Amniotic stem cell (primary cell): ENCODE data around the gene MYEOV.

Experiments
- DNase-seq: peaks from one replicate; lab custom pipeline; 2025; lab: John Stamatoyannopoulos, UW

Gene MYEOV

DNA sequence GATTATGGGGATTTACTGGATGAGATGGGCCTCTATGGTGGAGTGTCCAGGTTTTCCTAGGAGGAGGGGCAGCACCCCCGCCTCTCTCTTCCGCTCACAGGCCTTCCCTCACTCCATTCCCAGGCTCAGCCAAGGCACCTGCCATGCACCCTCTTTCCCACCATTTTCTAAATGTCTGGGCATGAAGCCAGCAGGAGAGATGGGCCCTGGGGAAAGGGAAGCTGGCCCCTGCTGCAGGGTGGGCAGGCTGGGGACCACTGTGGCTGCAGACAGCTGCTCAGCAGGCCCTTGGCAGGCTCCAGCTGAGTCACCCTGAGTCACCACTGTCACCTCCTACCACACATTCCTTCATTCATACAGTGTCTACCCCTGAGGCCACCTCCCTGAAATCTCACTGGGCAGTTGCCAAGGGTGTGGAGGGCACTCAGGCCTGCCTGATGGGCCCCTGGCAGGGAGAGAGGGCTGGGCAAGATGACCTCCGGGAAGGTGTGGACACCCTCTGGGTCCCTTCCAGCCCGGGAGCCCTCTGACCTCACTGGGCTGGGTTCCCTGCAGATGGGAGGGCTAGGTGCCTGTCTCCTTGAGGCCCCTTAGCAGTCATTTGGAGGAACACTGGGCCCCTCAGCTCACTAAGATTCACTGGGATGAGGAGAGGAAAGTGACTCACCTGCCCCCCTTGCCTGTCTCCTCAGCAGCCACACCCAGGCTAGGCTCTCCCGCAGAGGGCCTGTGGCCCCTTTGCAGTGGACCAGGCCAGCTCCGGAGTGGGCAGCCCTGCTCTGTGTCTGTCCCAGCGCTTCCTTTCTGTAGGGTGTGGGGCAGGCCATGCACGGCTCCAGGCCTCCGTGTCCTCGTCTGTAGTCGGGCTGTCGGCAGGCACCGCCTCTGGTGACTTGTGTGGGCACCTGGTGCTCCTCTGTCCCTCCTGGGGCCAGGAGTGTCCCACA is 7.8 kb downstream of the MYEOV start:
- DNase-seq, result no peak

DNA sequence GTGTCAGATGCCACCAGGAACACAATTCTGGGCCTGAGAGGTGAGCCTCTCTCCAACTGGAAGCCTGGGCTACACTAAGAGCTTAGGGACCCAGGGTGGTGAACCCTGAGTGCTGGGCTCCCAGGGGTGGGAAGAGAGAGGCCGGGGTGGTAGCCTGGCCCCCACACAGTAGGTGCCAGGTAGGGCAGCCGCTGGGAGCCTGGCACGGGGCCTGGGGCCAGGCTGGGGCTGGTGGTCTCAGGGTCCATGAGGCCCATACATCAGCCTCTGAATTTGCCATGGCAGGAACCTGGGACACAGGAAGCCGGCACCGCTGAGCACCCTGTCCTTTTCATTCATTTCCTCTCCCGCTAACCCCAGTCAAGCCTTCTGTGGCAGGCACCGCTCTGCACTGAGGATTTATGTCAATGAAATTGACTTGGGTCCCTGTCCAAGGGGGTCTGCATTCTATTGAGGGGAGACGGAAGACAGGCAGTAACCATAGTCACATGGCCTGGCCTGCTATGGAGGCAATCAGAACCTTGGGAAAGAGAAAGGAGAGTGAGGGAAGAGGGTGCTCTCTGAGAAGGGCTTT is 8.6 kb downstream of the MYEOV start:
- DNase-seq, result no peak

DNA sequence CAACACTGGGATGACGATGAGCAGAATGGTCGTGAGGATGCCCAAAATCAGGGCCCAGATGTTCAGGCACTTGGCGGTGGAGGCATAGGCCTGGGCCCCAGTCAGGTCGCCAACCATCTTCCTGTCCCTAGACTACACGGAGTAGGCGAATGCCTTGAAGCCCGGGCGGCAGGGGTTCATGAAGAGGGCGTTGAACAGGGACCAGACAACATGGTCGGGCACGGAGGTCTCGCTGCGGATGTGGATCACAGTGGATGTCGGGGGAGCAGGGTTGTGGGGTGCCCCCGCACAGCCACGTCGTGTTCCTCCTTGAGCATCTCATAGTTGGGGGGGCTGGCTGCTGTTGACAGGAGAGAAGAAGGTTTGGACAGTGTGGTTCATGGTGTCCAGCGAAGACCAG is 9.5 kb downstream of the MYEOV start:
- no peak for DNase-seq

DNA sequence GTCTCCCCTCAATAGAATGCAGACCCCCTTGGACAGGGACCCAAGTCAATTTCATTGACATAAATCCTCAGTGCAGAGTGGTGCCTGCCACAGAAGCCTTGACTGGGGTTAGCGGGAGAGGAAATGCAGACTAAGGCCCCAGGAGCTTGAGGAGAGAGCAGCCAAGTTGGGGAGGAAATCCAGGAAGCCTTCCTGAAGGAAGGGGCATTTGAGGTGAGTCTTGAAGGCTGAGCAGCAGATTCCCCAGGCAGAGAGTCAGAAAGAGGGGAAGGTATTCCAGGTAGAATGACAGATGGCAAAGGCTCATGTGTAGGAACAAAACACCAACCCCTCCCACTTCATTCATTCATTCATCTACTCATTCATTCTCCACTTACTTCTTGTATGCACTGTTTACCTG is 10.3 kb downstream of the MYEOV start:
- no peak for DNase-seq

DNA sequence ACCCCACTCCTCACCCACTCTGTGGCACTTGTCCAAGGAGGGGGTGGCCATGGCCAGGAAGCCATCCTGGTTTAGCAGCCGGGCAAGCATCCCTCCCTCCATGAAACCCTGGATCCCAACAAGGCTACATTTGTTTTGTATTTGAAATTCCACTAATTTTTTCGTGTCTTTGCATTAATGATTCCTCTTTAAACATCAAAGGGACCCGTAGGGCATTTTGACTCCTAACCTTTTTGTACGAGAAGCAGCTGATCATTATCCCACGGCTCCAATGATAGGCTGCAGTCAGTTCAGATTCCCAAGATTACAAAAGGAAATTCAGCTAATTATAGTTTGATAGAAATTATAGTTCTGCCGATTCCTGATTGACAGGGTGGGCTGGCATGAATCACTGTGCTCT is 10.7 kb downstream of the MYEOV start:
- no peak for DNase-seq

DNA sequence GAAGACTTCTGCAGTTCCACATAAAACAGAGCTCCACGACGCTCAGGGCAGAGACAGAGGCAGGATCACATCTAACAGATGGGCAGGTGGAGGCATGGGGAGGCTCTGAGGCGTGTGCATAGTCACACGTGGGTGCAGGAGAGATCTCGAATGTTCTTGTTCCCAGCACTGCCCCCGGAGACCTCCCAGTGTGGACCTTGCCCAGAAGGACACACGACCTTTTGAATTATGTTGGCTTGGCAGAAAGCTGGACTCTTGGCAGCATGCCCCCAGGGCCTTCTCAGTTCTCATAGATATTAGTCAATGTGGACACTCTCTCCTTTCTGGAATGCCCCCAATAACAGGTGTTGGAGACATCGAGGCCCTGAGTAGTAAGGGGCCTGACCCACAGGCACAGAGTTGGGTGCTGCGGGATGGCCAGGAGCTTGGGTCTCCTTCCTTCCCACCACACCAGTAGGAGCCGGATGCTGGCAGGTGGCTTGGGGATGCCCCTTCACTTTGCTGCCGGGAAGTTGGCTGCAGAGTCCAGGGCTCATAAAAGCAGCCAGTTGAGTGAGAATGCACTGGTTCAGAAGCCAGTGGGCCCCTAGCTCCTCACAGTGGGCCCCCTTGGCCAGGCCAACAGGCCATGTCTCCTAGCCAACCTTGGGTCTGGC is 12.1 kb downstream of the MYEOV start:
- DNase-seq, result no peak

DNA sequence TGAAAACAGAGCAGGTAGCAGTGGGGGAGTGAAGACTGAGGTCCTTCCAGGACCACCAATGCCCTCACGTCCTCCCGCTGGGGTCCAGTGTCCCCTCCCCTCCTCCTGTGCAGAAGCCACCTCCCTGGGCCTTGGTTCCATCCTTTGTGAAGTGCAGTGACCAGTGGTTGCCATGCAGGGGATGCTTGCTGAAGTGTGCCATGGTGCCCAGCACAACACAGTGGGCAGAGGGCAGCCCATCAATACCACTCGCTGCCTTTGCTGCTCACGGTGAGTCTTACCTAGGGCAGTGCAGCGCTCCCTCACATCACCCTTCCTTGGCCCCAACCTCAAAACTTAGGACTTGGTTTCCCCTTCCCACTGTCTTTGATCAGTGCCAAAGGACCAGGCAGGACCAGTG is 12.9 kb downstream of the MYEOV start:
- DNase-seq, result no peak

DNA sequence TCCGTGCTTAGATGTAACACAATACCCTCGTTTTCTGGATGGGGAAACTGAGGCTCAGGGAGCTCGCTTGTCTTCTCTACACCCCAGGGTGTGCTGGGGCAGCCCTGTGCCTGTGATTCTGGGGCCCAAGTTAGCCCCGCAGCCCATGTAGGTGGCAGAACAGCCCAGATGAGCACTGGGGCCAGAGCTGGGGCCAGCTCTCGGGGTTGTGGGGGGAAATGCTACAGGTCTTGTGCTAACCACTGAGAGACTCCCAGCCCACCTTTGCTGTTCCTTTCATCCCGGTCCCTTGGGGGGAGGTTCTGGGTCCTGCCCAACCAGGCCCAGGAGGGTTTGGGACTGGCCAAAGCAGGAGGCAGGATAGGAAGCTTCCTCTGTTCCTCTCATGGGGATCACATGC is 13.5 kb downstream of the MYEOV start:
- DNase-seq, result no peak

DNA sequence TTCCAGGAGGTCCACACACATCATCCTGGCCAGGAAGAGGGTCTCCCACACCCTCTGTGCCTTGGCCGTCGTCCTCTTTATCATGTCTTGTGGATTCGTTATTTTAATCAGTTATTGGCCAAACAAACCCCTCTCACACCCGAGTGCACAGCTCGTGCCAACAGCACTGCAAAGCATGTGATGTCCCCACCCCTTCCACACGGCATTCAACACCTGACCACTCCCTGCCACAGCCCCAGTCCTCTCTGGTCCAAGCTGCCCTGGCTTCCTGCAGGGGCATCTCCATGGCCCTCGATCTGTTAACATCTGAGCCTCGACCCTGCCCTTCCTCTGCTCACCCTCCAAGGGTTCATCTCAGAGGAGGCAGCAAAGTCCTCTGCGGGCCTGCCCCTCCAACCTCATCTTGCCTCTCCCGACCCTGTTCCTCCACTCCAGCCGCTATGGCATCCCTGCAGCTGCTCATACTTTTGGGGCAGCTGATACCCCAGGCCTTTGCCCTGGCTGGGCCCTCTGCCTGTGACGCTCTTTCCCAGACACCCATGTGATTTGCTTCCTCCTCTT is 14.0 kb downstream of the MYEOV start:
- no peak for DNase-seq

DNA sequence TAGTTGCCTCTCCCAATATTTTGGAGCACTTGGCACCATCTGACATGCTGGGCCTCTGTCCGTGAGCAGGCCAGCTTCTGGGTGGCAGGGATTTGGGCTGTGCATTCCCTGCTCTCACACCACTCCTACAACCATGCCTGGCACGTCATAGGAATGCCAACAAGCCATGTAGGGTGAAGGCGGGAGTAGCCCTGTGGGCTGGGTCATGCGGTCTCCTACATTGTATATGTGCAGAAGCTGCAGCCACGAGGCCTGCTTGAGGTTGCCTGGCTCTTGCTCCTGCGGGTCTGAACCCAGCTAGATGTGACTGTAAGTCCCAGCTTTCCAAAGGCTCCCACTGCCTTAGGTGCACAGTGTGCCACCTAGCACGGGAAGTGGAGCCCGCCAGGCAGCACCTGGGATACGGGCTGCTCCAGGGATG is 14.5 kb downstream of the MYEOV start:
- DNase-seq, result no peak

DNA sequence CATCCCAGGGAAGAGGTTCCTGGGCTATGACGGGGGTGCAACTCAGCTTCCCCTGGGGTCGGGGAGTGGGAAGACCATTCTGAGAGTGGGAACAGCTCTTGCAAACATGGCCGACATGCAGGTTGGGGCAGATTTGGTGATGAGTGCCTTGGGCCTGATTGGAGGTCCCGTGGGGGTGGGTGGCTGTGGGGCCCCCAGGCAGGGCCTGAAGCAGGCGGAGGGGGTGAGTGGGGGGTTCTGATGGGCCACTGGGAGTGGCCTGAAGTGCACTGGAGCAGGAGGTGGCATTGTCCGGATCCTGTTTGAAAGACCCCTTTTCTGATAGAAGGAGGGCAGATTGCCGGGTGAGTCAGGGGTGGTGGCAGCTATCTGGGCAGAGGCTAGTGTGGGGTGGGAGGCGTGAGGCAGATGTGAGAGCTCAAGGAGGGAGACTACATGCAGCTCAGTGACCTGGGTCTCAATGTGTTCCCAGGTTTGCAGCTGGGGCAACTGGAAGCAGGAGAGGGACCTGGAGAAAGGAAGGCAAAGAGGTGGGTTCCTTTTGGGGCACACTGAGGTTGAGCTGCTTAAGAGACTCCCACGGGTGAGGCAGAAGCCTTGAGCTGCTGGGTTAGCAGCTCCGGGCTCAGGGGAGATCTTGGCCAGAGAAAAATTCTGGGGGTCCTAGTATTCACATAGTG is 15.1 kb downstream of the MYEOV start:
- no peak for DNase-seq

DNA sequence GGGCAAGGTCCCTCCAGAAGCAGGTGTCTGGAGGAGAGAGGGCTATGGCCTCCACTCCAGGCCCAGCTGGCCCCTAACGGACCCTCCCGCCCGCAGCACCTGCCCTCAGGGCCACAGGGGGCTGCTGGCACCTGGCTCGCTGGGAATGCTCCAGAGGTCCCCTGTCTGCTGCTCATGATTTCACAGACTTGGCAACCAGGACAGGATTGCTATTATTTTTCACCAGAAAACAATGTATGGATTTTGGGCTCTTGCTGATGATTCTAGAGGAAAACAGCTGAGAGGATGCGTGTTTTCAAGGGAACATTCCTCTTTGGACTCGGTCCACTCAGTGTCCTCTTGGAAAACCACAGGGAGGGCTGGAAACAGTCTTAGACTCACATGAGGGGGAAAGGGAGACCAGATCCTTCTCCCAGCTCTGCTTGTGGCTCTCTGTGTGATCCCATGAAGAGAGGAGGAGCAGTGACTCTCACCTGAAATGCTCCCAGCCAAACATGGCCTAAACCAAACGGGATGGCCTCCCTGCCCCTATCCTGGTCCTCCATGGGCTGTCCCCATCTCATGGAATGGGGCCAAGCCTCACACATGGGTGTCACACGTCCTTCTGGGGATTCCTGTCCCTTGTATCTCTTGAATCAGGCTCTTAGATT is 15.8 kb downstream of the MYEOV start:
- no peak for DNase-seq

DNA sequence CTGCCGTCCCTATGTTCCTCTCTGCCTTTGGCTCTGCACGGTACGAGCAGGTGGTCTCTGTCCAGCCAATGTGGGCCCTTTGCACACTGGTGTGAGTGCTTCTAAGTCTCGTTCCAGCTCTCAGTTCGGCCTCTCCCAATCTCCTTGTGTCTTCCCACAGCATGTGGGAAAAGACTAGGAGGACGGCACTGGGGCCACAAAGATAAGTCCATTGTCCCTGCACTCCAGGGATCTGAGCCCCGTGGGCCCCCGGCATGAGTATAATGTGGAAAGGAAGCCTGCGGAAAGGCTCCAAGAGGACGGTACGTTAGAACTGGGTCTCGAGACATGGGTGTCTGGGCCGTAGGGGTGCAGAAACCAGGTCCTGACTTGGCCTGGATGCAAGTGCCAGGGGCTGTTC is 16.4 kb downstream of the MYEOV start:
- DNase-seq, result no peak

DNA sequence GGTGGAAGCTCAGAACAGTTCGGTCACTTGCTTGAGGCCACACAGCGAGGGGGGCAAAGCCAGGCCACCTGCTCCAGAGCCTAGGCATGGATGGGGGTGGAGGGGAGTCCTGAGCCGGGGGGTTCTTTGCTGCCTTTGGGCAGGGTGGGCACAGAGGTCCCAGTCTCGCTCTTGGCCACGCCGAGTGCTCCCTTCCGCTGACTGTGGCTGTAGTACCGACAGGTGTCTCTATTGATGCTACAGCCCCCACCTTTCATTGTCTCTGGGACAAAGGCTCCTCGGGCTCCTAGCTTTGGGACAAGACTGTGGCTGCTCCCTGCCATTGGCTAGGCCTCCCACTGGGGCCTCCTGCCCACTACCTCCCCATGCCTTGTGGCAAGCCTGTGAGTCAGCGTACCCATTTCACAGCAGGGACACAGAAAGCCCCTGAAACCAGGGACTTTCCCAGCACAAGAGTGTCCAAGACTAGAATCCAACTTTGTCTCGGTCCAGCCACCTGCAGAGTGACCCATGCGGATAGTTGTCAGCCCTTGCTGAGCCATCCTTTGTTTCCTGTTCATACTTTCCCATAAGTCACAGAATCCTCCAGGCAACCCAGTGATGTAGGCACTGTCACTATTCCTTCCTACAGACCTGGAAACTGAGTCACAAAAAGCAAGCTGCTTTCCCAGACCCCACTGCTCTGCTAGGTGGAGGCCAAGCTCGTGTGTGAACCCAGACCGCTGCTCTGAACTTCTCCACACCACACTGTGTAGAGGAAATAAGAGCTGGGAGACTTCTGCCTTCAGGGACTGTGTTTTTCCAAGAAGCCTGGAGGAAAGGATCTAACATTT is 17.2 kb downstream of the MYEOV start:
- DNase-seq, result no peak

DNA sequence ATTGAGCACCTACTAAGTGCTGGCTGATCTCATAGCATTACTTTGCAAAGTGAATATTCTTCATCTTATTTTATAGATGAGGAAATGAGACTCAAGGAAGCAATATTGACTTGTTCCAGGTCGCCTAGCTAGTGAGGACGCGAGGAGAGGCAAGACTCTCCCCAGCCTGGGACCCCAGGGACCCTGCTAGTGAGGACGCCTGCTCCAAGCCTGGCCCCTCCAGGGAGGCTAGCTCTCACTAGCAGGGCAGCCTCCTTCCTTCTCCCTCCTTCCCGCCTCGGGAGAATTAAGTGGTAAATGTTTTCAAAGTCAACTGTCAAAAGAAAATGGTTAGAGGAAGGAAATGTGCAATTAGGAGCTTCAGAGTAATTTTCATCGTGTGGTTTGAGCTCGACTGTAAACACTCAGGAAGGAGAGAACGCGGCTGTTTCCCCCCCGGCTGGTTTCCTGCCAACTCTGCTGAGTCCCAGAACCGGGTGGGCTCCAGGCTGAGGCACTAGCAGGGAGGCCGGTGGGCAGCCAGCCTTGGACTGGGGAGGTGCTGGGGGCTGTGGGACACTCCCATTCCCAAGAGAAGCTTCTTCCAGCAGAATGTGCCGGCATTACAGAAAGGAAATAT is 17.9 kb downstream of the MYEOV start:
- no peak for DNase-seq

DNA sequence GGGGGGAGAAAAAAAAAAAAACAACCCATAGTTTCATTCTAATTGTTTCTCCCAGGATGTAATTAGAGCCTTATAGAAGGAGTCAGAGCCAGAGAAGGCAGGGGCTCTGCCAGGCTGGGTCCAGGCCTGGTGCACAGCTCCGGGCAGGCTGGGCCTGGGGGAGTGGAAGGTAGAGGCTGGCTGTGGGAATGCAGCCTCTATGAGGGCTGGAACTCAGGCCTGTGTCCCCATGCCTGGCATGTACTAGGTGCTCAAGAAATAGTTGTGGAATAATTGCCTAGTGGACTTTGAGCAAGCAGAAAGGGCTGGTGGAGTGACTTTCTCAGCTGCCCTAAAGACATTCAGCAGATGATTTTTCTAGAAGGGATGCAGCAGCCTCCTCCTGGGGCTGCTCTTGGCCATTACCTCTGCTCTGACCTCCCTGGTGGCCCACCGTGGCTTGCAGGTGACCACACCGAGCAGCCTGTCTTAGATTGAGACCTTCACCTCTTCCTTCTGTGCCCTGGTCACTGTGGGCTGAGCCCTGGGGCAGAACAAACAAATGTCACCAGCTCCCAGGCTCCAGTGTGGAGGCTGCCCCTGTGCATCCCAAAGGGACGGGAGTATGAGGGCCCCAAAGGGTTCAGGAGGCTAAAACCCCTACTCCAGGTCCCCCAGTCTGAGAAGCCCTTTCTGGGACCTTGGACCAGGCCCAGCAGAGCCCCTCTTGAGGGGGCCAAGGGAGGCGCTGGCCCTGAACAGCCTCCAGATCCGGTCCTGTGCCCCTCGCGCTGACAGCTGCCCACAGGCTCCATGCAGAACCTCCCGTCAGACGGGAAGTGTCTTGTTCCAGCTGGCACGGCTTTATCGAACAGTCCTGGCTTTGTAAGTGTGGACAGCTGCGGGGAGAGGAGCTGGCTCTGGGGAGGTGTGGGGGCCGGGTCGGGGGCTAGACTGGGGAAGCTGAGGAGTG is 18.8 kb downstream of the MYEOV start:
- no peak for DNase-seq

DNA sequence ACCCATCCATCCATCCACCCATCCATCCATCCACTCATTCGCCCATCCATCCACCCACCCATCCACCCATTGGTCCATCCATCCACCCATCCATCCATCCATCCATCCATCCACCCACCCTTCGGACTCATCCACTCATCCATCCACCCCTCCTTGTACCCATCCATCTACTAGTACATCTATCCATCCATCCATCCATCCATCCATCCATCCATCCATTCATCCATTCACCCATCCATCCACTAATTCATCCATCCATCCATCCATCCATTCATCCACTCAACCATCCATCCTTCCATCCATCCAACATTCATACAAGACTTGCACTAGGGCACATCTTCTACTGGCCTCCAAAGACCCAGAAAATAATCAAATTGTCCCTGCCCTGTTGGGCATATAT is 20.0 kb downstream of the MYEOV start:
- DNase-seq, result no peak

DNA sequence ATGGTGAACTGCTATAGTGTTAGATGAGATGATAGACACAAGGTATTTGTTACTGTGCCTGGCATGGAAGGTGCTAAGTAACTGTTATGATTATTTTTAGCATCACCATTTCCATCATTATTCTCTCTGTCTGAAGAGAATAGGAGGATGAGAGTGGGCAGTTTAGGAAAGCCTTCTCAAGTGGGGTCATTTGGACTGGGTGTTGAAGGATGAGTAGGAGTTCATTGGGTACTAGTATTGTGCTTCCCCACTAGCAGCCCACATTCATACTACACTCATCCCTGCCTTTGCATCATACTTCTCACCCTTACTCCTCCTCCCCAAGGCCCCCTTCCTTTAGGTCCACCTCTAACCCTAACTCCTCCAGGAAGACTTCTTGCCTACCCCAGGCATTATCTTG is 20.6 kb downstream of the MYEOV start:
- no peak for DNase-seq

DNA sequence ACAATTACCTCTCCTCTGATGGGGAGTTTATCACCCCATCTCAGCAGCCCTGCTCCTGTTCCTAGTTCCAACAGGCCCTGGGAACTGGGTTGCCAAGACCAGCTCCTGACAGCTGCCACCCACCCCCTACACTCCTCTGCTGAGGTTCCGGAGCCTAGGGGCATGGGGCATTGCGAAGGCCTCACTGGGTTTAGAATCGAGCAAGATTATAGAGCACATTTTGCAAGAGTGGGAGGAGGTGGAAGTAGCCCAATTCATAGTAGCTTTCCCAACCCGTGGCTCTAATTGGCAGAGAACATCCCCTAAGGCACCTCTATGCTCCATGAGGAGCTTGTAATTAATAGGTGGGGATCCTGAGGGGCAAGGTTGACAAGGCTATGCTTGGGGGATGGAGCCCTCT is 23.0 kb downstream of the MYEOV start:
- DNase-seq, result no peak
